Measurements from ENCODE around the gene PANK1.

The PANK1 gene

DNA sequence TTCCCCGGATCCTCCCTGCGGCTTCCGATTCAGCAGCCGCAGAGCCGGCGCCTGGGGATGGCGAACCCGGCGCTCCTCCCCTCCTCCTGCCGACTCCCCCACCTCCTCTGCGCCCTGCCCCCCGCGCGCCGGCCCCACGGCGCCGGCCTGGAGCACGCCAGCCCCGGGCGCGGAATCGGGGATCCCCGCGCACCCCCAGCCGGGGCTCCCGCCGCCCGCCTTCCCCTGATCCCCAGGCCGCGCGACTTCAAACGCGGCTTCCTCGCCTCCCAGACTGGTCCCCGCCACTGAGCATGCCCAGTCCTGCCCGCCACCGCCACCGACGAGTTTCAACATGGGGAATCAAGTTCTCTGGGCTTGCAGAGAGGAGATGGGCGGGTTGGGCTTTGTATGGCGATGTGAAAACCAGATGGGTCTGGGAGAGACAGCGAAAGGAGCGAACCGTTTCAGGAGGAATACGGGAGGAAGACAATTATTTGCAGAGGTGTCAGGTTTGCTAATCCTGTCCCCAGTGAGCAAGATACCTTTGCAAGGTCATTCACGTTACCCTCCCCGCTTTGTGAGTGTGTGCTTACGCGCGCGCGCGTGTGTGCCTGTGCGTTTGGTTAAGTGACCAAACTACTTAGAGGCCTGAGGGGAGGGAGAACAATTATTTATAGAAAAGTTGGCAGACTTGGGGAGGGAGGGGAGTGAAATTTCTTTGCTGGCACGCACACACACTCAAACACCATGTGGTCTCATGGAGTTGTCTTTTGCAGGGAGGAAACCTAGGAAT is at the start of gene PANK1:
Gene PANK1, minus strand, starts transcription at position 276 of the 775 bp plus-strand sequence. CDS start 351 bp downstream, outside the sequence.
- Mint-ChIP-seq H3K27ac (peak within 1 kb of the TSS; percentile 68), H3K4me1 (peaks cover 11 to 15% of the 10 kb centered on the region in 2 donors), H3K36me3 (no peaks in the 10 kb centered on the region), H3K9me3 (no peaks in the 10 kb centered on the region), H3K4me3 (no peak within 1 kb of the TSS), H3K27me3 (no peaks in the 10 kb centered on the region)
- ATAC-seq (replicated peaks) (peak; percentile 67 to 68), DNase-seq (peak; percentile 65)

DNA sequence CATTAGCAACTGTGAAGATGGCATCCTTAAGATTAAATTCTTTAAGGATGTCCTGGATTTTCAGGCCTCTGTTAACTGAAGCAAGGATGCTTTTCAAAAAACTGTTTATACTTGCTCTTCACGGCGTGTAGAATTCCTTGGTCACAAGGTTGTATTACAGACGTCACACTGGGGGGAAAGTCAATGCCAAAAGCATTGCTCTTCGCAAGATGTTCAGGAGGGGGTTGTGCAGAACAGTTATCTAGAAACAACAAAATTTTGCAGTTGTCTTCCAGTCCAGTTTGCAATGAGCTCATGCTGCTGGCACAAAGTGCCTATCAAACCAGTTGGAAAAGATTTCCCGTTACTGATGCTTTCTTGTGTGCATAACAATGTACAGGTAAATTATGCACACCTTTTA is 48.1 kb upstream of the PANK1 start:
- Mint-ChIP-seq H3K4me1 (no peaks in the 10 kb centered on the region), H3K27ac (no peak overlapping the region)

DNA sequence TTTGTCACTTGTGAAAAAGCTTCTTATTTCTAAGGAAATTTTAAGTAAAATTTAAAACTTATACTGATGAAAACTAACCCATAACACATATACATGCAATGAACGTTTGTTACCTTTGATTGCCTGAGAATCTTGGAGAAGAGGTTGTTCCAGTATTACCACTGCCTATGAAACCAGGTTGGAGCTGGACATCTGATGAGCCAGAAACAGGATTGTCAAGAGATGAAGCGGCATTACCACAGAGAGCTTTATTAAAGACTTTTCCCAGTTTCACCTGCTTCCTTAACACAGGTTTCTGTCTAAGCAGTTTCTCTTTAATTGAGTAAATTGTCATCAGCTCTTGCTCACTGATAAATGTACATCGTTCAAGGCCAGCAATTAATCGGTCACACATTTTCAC is 47.4 kb upstream of the PANK1 start:
- Mint-ChIP-seq H3K27ac (no peak overlapping the region), H3K9me3 (no peaks in the 10 kb centered on the region), H3K27me3 (no peaks in the 10 kb centered on the region), H3K4me3 (no peak overlapping the region), H3K4me1 (peaks cover 0 to 5% of the 10 kb centered on the region in 2 donors), H3K36me3 (peaks cover 0 to 6% of the 10 kb centered on the region in 2 donors)
- ATAC-seq (replicated peaks) (no peak), DNase-seq (no peak)

More for the DNA sequence above, 48.1 kb upstream of the PANK1 start:
- no peak for ATAC-seq (replicated peaks)
- Mint-ChIP-seq H3K4me3 (no peak overlapping the region), H3K36me3 (peaks cover 0 to 6% of the 10 kb centered on the region in 2 donors), H3K9me3 (no peaks in the 10 kb centered on the region), H3K27me3 (no peaks in the 10 kb centered on the region)
- DNase-seq = no peak

DNA sequence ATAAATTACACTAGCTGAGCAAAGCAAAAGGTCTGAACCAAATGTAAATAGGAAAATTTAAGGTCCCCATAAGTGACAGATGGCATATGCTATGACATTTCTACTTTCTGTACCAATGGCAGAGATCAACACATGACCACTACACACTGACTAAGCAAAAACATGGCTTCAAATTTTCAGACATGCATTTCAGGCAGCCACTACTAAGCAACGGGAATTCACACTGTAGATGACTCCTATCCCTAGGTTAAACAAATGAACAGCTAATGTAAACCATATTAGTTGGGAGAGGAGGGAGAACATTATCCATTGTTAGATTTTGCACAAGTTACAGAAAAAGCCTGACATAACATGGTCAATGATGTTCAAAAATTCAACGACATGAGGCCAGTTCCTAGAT is 45.0 kb upstream of the PANK1 start:
- H3K36me3 Mint-ChIP-seq = peaks cover 0 to 6% of the 10 kb centered on the region in 2 donors
- H3K4me1 Mint-ChIP-seq = peaks cover 0 to 5% of the 10 kb centered on the region in 2 donors
- H3K27me3 Mint-ChIP-seq = no peaks in the 10 kb centered on the region
- no peak for DNase-seq
- no peak overlapping the region for H3K4me3 Mint-ChIP-seq
- no peak overlapping the region for H3K27ac Mint-ChIP-seq
- ATAC-seq (replicated peaks) = no peak
- H3K9me3 Mint-ChIP-seq = no peaks in the 10 kb centered on the region

DNA sequence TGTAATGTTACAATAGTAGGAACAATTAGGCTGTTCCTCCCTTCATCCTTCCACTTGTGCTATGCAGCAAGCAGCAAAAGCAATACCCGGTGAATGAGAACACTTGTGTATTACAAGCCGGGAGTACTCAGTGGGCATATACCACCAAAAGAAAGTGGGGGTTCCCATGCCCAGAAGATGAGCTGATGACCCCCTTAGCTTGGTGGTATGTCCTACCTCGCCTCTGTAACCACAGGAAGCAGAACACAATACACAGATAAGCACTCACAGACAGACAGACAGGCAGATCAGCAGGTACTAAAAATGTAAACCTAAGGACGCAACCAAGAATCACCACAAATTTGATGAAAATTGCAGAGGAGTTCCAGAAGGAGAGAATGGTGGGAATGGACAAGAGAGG is 40.9 kb upstream of the PANK1 start:
- no peak for ATAC-seq (replicated peaks)

DNA sequence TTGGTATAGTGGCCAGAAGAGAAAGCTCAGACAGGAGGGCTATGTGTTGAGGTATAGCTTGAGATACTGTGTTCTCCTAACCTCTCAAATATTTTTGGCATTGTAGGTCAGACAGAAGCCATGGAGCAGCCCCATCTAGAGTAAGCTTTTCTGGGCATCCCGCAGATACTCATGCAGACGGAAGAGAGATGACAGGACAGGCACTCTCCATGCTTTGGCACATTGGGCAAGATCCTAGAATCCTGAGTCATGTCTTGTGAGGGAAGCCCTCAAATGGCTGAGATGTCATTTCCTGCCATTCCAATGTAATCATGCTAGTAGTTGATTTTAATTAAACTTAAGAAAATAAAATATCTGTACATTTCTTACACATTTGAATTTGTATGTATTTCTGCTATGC is 39.6 kb upstream of the PANK1 start:
- ATAC-seq (replicated peaks) (no peak), DNase-seq (no peak)
- H3K4me3 Mint-ChIP-seq = no peak overlapping the region
- H3K4me1 Mint-ChIP-seq = peaks cover 0 to 11% of the 10 kb centered on the region in 2 donors
- H3K27me3 Mint-ChIP-seq = peaks cover 4 to 11% of the 10 kb centered on the region in 2 donors
- H3K36me3 Mint-ChIP-seq = no peaks in the 10 kb centered on the region
- H3K9me3 Mint-ChIP-seq = no peaks in the 10 kb centered on the region
- no peak overlapping the region for H3K27ac Mint-ChIP-seq

More for the DNA sequence above, 40.9 kb upstream of the PANK1 start:
- Mint-ChIP-seq H3K4me3 (no peak overlapping the region), H3K9me3 (no peaks in the 10 kb centered on the region), H3K27ac (no peak overlapping the region), H3K36me3 (no peaks in the 10 kb centered on the region), H3K27me3 (peaks cover 4 to 7% of the 10 kb centered on the region in 2 donors), H3K4me1 (peaks cover 0 to 5% of the 10 kb centered on the region in 2 donors)
- DNase-seq = no peak

DNA sequence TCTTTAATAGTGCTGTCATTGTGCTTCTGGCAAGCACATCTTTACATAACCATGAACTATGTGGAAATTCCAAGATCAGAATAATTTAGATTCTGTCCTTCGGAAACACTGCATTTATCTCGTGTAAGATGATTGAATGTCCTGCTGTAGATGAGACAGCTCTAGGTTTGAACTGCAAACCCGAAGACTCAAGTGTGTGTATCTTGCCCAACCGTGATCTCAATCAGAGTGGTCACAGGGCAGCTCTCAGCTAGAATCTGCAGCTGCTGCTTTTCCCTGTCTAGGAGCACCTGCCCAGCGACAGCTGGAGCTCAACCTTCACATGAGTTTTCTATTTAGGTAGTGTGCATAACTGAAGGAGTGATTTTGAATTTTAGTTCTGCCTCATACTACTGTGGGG is 38.8 kb upstream of the PANK1 start:
- H3K4me3 Mint-ChIP-seq = no peak overlapping the region
- ATAC-seq (replicated peaks) (no peak), DNase-seq (no peak)
- H3K27ac Mint-ChIP-seq = no peak overlapping the region
- H3K9me3 Mint-ChIP-seq = no peaks in the 10 kb centered on the region
- H3K36me3 Mint-ChIP-seq = no peaks in the 10 kb centered on the region
- H3K4me1 Mint-ChIP-seq = peaks cover 0 to 11% of the 10 kb centered on the region in 2 donors
- peaks cover 4 to 11% of the 10 kb centered on the region in 2 donors for H3K27me3 Mint-ChIP-seq

DNA sequence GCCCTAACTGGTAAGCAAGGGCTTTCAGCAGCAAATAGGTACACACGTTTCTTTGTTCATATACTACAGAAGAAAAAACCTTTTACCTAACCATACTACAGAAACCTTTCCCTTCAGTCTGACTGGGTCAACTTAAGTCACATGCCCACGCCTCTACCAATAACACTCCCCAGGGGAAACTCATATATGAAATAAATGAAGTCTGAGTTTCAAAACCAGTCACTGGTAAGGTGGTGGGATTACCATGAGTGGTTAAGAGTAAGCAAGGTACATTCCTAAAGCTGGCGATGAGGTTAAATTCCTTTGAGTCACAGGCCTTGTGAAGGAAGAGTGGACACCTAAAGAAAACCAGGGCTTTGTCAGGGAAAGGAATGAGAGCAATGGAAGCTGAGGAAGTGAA is 34.9 kb upstream of the PANK1 start:
- ATAC-seq (replicated peaks) (peak; percentile 56 to 81), DNase-seq (no peak)
- H3K4me1 Mint-ChIP-seq = peaks cover 0 to 6% of the 10 kb centered on the region in 2 donors
- H3K27ac Mint-ChIP-seq = no peak overlapping the region
- H3K9me3 Mint-ChIP-seq = no peaks in the 10 kb centered on the region
- H3K4me3 Mint-ChIP-seq = no peak overlapping the region
- peaks cover 4 to 11% of the 10 kb centered on the region in 2 donors for H3K27me3 Mint-ChIP-seq
- no peaks in the 10 kb centered on the region for H3K36me3 Mint-ChIP-seq

DNA sequence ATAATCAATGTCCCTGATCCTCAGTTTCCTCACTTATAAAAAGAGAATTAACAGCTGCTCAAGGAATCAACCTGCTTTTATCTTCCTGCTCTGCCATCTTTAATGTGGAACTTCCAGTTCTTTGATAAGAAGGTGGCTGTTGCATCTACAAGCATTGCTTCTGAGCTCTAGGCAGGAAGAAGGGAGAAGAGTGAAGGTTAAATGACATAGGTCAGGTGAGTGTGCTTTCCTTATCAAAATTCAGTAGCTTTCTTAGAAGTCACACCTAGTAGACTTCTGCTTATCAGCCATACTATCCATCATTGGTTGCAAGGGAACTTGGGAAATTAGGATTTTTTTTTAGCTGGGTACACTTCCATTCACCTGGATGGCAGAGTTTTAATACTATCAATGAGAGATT is 32.3 kb upstream of the PANK1 start:
- no peak overlapping the region for H3K27ac Mint-ChIP-seq
- no peak overlapping the region for H3K4me3 Mint-ChIP-seq
- no peaks in the 10 kb centered on the region for H3K9me3 Mint-ChIP-seq
- H3K27me3 Mint-ChIP-seq = peaks cover 4 to 7% of the 10 kb centered on the region in 2 donors
- DNase-seq (no peak), ATAC-seq (replicated peaks) (no peak)
- no peaks in the 10 kb centered on the region for H3K36me3 Mint-ChIP-seq
- peaks cover 5 to 16% of the 10 kb centered on the region in 2 donors for H3K4me1 Mint-ChIP-seq

DNA sequence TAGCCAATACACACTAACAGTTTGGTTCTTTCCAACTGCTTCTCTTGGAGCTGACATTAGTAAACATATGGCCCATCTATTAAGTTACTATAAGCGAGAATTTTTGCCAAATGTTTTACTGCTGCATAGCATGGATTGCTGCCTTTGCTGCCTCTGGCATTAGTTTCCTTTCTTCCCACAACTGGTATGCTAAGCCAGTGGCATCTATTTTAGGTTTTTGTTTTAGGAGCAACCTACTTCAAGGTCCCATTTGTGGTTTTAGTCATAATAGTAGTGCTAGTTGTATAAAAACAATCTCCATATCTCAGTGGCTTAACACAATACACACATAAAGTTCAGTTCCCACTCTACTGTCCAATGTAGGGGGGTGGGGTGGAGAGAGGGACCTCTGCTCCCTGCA is 25.9 kb upstream of the PANK1 start:
- ATAC-seq (replicated peaks) = no peak
- DNase-seq = no peak
- Mint-ChIP-seq H3K27me3 (peaks cover 6% of the 10 kb centered on the region in 2 donors), H3K4me1 (peaks cover 5 to 10% of the 10 kb centered on the region in 2 donors), H3K27ac (no peak overlapping the region), H3K36me3 (no peaks in the 10 kb centered on the region), H3K9me3 (no peaks in the 10 kb centered on the region), H3K4me3 (no peak overlapping the region)

DNA sequence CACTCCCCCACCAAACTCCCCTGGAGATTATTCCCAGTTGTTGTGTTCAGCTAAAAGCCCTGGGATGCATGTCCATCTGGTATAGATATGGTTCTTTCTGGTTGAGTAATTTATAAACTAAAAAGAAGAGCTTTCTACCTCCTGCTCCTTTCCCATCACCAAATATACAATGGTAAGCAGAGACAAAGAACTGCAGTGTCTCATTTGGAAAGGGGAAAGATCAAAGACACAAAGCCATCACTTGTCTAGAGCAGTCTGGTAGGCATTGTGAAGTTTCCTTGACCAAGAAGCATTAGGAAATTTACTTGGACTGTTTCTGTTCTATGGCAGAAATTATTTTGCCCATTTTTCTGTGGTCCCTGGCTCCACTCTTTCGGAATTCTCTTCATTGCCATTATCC is 24.9 kb upstream of the PANK1 start:
- Mint-ChIP-seq H3K9me3 (no peaks in the 10 kb centered on the region), H3K27ac (no peak overlapping the region), H3K36me3 (no peaks in the 10 kb centered on the region), H3K27me3 (peaks cover 6% of the 10 kb centered on the region in 2 donors), H3K4me3 (no peak overlapping the region), H3K4me1 (peaks cover 5 to 10% of the 10 kb centered on the region in 2 donors)
- ATAC-seq (replicated peaks) (no peak), DNase-seq (no peak)

DNA sequence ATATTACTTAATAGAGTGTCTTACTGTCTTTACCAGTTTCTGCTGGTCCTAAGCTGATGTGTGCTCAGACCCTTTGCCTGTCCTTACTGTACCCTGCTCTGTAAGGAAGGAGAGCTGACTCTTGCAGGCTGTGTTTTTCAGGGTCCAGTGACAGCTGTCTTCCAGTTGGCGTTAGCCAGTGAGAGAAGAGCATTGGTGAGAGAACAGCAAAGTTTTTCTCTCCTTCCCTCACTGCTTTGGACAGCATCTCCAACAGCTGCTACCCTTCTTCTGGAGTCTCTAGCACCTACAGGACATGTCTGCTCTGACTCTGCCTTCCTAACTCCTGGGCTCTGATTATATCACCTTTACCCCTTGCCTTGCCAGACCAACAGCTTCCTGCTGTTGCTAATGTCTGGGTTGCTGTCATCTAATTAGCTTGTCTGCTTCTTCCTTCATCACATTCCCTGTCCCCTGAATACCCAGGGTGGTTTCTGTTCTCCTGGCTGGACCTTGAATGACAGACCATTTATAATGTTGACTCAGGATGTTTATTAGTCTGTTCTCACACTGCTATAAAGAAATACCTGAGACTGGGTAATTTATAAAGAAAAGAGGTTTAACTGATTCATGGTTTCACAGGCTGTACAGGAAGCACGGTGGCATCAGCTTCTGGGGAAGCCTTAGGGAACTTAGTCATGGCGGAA is 23.5 kb upstream of the PANK1 start:
- Mint-ChIP-seq H3K36me3 (no peaks in the 10 kb centered on the region), H3K27ac (no peak overlapping the region)

DNA sequence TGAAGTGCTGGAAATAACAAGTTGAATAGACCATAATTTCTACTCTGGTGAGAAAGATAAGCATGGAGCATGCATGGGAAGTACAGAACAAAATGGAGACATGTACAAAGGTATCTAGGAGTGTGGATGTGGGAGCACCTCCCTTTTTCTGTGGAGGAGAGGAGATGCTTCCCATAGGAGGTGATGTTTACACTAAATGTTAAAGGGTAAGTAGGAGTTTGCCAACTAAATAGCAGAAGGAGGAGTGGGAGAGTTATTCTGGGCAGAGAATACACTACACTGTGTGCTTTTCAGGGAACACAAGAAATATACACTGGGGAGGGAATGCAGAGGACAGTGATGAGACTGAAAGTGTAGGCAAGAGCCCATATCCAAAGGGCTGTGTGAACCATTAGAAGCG is 21.1 kb upstream of the PANK1 start:
- Mint-ChIP-seq H3K36me3 (no peaks in the 10 kb centered on the region), H3K27ac (no peak overlapping the region), H3K4me1 (no peaks in the 10 kb centered on the region), H3K4me3 (no peak overlapping the region), H3K27me3 (peaks cover 6% of the 10 kb centered on the region in 2 donors), H3K9me3 (no peaks in the 10 kb centered on the region)
- ATAC-seq (replicated peaks) (no peak), DNase-seq (no peak)

More for the DNA sequence above, 23.5 kb upstream of the PANK1 start:
- Mint-ChIP-seq H3K4me3 (no peak overlapping the region), H3K27me3 (peaks cover 6% of the 10 kb centered on the region in 2 donors), H3K4me1 (peaks cover 5 to 6% of the 10 kb centered on the region in 2 donors), H3K9me3 (no peaks in the 10 kb centered on the region)
- no peak for ATAC-seq (replicated peaks)
- DNase-seq = no peak

DNA sequence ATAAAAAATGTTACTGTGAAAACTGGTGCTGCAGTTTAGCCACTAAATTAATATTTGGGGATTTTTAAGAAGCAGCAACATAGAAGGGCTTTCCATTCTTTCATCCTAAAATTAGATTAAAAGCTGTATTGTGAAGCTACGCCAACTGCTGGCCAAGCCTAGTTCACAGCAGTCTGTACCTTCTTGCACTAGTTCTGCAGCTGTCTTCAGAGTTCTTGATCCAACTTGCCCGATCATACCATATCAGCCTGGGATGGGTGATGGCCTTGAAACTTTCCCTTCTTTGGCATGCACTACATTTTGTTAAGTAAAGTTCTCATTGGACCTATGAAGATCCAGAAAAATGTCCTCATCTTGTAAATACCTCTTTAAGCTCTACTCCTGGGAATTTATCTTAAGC is 20.3 kb upstream of the PANK1 start:
- Mint-ChIP-seq H3K9me3 (no peaks in the 10 kb centered on the region), H3K27me3 (peaks cover 1 to 2% of the 10 kb centered on the region in 2 donors), H3K36me3 (no peaks in the 10 kb centered on the region), H3K27ac (no peak overlapping the region), H3K4me1 (no peaks in the 10 kb centered on the region), H3K4me3 (no peak overlapping the region)
- no peak for DNase-seq
- ATAC-seq (replicated peaks) = no peak

DNA sequence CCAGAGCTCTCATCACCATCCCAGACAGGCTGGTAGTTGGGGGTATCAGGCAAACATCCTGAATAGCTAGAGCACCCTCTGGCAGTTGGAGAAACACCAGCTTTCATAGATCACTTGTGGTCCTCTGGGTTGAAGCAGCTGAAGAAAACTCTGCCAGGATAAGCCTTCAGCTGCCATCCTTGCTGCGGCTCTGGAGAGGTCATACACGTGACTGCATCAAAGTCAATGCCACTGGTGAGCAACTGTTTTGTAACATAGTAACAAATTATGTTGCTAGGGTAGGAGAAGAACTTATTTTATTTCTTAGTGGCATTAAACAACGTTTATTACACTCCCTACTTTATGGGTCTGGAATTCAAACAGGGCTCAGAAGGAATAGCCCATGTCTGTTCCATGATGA is 19.2 kb upstream of the PANK1 start:
- H3K9me3 Mint-ChIP-seq = no peaks in the 10 kb centered on the region
- no peak overlapping the region for H3K4me3 Mint-ChIP-seq
- no peak for ATAC-seq (replicated peaks)
- DNase-seq = no peak
- H3K27me3 Mint-ChIP-seq = no peaks in the 10 kb centered on the region
- no peaks in the 10 kb centered on the region for H3K4me1 Mint-ChIP-seq
- no peak overlapping the region for H3K27ac Mint-ChIP-seq
- no peaks in the 10 kb centered on the region for H3K36me3 Mint-ChIP-seq

All from stimulated activated naive B cell treated with anti-CD40 and anti-IgM and Interleukin-4, amounts not matched to agents 10 μg/mL and 1 μg/mL and 100 μg/mL, for 72 hours (primary cell).